ENCODE results near the gene PODXL. TPM values are rescaled to one million over a fixed set of nuclear protein-coding genes. Genes with fewer than 3 reads are reported as not detected.

The PODXL gene
- total and polyA plus RNA-seq, 8 donors, result 23.0 to 71.5 (median 35.9) TPM

GRCh38 chr7:131547589-131547988 lies 8.8 kb downstream of the PODXL start:
- H3K27ac ChIP-seq, result no peak overlapping the region
- DNase-seq, result peak in 1 of 6 donors; percentile 48

GRCh38 chr7:131546583-131547141 lies 9.8 kb downstream of the PODXL start:
- ATAC-seq, result peak; percentile 4 to 39 (median 26)
- WGBS, 2 donors, result 84% methylated on average over 12 of the region's 12 CpGs
- no peaks in the 10 kb centered on the region for H3K9me3 ChIP-seq
- H3K27ac ChIP-seq, result no peak overlapping the region
- intact Hi-C loops (cut with DNase I), result no loop called here
- peak in 3 of 4 donors; percentile 20 to 33 (median 21) for TF ChIP-seq CTCF (IDR thresholded peaks at IDR 0.05)
- no peak for FAIRE-seq
- H3K4me1 ChIP-seq, result peaks cover 15 to 30% (median 18%) of the 10 kb centered on the region in 3 donors
- H3K4me3 ChIP-seq, result no peak overlapping the region
- H3K36me3 ChIP-seq, result no peaks in the 10 kb centered on the region
- DNase-seq, result no peak
- no peaks in the 10 kb centered on the region for H3K27me3 ChIP-seq

More at GRCh38 chr7:131547589-131547988, 8.8 kb downstream of the PODXL start:
- TF ChIP-seq CTCF (IDR thresholded peaks at IDR 0.05), result no peak
- ATAC-seq (no peak), FAIRE-seq (no peak)
- H3K4me1 ChIP-seq, result peaks cover 13 to 24% (median 15%) of the 10 kb centered on the region in 3 donors
- no peaks in the 10 kb centered on the region for H3K36me3 ChIP-seq
- H3K27me3 ChIP-seq, result no peaks in the 10 kb centered on the region
- H3K4me3 ChIP-seq, result no peak overlapping the region
- intact Hi-C loops (cut with DNase I), result no loop called here
- 81 to 90% methylated on average over 8 of the region's 8 CpGs for WGBS, 2 donors
- H3K9me3 ChIP-seq, result no peaks in the 10 kb centered on the region

GRCh38 chr7:131546126-131546525 lies 10.3 kb downstream of the PODXL start:
- Histone ChIP-seq H3K4me3 (no peak overlapping the region), H3K27me3 (no peaks in the 10 kb centered on the region), H3K36me3 (no peaks in the 10 kb centered on the region), H3K9me3 (no peaks in the 10 kb centered on the region), H3K27ac (peak overlapping the region in 1 of 4 donors; percentile 30), H3K4me1 (peaks cover 15 to 35% (median 20%) of the 10 kb centered on the region in 3 donors)
- TF ChIP-seq CTCF (IDR thresholded peaks at IDR 0.05), result no peak
- no peak for FAIRE-seq
- WGBS, 2 donors, result 69 to 70% methylated on average over 12 of the region's 12 CpGs
- peak; percentile 71 to 84 (median 82) for ATAC-seq
- DNase-seq, result peak in 5 of 6 donors; percentile 28 to 61 (median 55)
- intact Hi-C loops (cut with DNase I), result no loop called here

GRCh38 chr7:131544449-131545301 lies 11.8 kb downstream of the PODXL start:
- WGBS, 2 donors, result 65 to 67% methylated on average over 16 of the region's 16 CpGs
- Histone ChIP-seq H3K27me3 (no peaks in the 10 kb centered on the region), H3K4me1 (peaks cover 21 to 42% (median 31%) of the 10 kb centered on the region in 3 donors), H3K4me3 (no peak overlapping the region), H3K27ac (peak overlapping the region in 2 of 4 donors; percentile 11 to 30), H3K9me3 (no peaks in the 10 kb centered on the region), H3K36me3 (no peaks in the 10 kb centered on the region)
- intact Hi-C loops (cut with DNase I), result no loop called here
- ATAC-seq (no peak), FAIRE-seq (no peak), DNase-seq (peak in 2 of 6 donors; percentile 9 to 21)
- TF ChIP-seq CTCF (IDR thresholded peaks at IDR 0.05), result no peak
